Measurements from ENCODE around the gene CHRM4. TPM values are rescaled to one million over a fixed set of nuclear protein-coding genes. Genes with fewer than 3 reads are reported as not detected.
A peak's percentile ranks its signal among the peaks of the same experiment; 100 is the strongest.
"Not testable (repeated sequence)": the region's sequence is repeated elsewhere in the genome, so short reads cannot be mapped to it uniquely, and the experiment has no call there.

Gene CHRM4
- total RNA-seq, 1 donor: 0.36 TPM

DNA sequence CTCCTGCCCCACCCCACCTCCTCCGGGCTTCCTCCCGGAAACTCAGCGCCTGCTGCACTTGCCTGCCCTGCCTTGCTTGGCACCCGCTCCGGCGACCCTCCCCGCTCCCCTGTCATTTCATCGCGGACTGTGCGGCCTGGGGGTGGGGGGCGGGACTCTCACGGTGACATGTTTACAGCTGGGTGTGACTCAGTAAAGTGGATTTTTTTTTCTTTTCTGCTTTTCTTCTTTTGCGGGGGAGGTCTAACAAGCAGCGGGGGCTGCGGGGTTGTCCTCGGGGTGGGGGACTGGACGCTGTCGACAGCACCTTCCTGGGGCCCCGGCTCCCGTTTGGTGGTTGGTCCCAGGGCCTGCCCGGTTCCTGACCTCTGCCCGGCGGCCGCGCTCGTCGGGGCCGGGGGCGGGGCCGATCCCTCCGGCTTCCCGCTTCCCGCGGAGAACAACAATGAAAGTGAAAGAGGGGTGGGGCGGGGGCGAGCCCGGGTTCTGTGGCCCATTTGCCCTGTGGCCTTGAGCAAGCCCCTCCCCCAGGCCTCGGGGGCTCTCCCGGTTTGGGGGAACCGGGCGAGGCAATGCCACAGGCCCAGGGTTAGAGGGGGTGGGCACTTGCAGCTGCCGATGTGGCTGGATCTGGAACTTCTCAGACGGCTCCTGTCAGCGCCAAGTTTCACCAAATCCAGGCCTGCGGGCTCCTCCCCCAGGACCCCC, 11.1 kb downstream of the CHRM4 start:
- DNase-seq (ENCODE audit: insufficient read length, low spot score, missing footprints): peak; percentile 97
- TF ChIP-seq, protein P1, sequence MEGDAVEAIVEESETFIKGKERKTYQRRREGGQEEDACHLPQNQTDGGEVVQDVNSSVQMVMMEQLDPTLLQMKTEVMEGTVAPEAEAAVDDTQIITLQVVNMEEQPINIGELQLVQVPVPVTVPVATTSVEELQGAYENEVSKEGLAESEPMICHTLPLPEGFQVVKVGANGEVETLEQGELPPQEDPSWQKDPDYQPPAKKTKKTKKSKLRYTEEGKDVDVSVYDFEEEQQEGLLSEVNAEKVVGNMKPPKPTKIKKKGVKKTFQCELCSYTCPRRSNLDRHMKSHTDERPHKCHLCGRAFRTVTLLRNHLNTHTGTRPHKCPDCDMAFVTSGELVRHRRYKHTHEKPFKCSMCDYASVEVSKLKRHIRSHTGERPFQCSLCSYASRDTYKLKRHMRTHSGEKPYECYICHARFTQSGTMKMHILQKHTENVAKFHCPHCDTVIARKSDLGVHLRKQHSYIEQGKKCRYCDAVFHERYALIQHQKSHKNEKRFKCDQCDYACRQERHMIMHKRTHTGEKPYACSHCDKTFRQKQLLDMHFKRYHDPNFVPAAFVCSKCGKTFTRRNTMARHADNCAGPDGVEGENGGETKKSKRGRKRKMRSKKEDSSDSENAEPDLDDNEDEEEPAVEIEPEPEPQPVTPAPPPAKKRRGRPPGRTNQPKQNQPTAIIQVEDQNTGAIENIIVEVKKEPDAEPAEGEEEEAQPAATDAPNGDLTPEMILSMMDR (IDR thresholded peaks at IDR 0.05; ENCODE audit: extremely low read depth, low read depth, low read length): no peak
- H3K36me3 ChIP-seq (ENCODE audit: insufficient read depth, low read length): peaks cover 8% of the 10 kb centered on the region
- peaks cover 10% of the 10 kb centered on the region for H3K4me1 ChIP-seq (ENCODE audit: insufficient read depth, low read length)
- peak overlapping the region; percentile 62 for H2AFZ ChIP-seq (ENCODE audit: low read length)
- peak overlapping the region; percentile 84 for H3K4me2 ChIP-seq (ENCODE audit: insufficient read depth, low read length)
- no peaks in the 10 kb centered on the region for H3K79me2 ChIP-seq (ENCODE audit: insufficient read depth, low read length)
- H3K27ac ChIP-seq (ENCODE audit: low read depth, low read length): no peak overlapping the region
- no peaks in the 10 kb centered on the region for H3K9me3 ChIP-seq (ENCODE audit: low read depth, low read length)
- peaks cover 5% of the 10 kb centered on the region for H4K20me1 ChIP-seq (ENCODE audit: insufficient read depth, low read length)
- no peaks in the 10 kb centered on the region for H3K27me3 ChIP-seq (ENCODE audit: insufficient read depth, low read length)
- H3K4me3 ChIP-seq (ENCODE audit: insufficient read depth, low read length): peak overlapping the region; percentile 78

DNA sequence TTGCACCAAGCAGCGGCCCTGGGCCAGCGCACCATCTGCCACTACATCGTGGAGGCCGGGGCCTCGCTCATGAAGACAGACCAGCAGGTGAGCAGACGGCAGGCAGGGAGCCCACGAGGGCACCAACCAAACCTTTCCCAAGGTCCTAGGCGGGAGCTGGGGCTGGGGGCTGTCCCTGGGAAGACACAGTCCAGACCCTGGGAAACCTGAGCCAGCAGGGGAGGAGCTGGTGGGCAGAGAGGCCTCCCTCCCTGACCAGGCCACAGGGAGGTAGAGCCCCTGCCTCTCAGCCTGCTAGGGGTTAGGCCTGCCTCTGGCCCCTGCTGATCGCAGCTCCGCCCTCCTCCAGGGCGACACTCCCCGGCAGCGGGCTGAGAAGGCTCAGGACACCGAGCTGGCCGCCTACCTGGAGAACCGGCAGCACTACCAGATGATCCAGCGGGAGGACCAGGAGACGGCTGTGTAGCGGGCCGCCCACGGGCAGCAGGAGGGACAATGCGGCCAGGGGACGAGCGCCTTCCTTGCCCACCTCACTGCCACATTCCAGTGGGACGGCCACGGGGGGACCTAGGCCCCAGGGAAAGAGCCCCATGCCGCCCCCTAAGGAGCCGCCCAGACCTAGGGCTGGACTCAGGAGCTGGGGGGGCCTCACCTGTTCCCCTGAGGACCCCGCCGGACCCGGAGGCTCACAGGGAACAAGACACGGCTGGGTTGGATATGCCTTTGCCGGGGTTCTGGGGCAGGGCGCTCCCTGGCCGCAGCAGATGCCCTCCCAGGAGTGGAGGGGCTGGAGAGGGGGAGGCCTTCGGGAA, 11.9 kb downstream of the CHRM4 start:
- H2AFZ ChIP-seq (ENCODE audit: low read length); H3K4me2 ChIP-seq (ENCODE audit: insufficient read depth, low read length): not testable (repeated sequence)
- peak; percentile 94 for DNase-seq (ENCODE audit: insufficient read length, low spot score, missing footprints)

DNA sequence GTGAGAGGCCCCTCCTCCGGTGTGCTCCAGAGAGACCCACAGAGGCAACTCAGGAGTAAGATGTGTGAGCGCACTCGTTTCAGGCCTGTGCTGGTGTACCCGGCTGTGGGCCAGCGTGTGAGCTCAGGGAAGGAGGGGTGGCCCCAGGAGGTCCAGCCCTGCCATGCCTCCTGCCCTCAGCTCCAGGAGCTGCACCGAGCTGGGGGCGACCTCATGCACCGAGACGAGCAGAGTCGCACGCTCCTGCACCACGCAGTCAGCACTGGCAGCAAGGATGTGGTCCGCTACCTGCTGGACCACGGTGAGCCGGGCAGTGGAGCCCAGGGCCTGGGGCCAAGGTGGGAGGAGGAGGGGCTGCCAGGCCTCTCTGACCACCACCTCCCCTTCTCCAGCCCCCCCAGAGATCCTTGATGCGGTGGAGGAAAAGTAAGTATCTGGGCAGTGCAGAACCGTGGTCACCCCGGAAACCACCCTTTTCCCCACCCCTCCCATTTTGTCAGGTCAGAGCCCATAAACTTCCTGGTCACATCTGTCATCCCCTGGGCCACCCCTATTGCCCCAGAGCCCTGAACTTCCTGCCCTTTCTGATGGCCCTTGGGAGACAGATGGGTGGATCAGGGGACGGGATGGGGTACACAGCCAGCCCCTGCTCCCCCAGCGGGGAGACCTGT, 12.6 kb downstream of the CHRM4 start:
- Histone ChIP-seq H3K27me3 (ENCODE audit: insufficient read depth, low read length) (no peaks in the 10 kb centered on the region), H3K9me3 (ENCODE audit: low read depth, low read length) (no peaks in the 10 kb centered on the region), H3K4me1 (ENCODE audit: insufficient read depth, low read length) (peaks cover 10% of the 10 kb centered on the region), H3K4me3 (ENCODE audit: insufficient read depth, low read length) (no peak overlapping the region), H4K20me1 (ENCODE audit: insufficient read depth, low read length) (peaks cover 5% of the 10 kb centered on the region), H2AFZ (ENCODE audit: low read length) (no peak overlapping the region), H3K36me3 (ENCODE audit: insufficient read depth, low read length) (peaks cover 8% of the 10 kb centered on the region), H3K4me2 (ENCODE audit: insufficient read depth, low read length) (no peak overlapping the region), H3K27ac (ENCODE audit: low read depth, low read length) (no peak overlapping the region), H3K79me2 (ENCODE audit: insufficient read depth, low read length) (no peaks in the 10 kb centered on the region)
- TF ChIP-seq, protein P1 (IDR thresholded peaks at IDR 0.05; ENCODE audit: extremely low read depth, low read depth, low read length): no peak
- DNase-seq (ENCODE audit: insufficient read length, low spot score, missing footprints): no peak

More for the DNA sequence above, 11.9 kb downstream of the CHRM4 start:
- not testable (repeated sequence) for H4K20me1 ChIP-seq (ENCODE audit: insufficient read depth, low read length); H3K4me3 ChIP-seq (ENCODE audit: insufficient read depth, low read length); H3K36me3 ChIP-seq (ENCODE audit: insufficient read depth, low read length); H3K27ac ChIP-seq (ENCODE audit: low read depth, low read length); H3K27me3 ChIP-seq (ENCODE audit: insufficient read depth, low read length); H3K4me1 ChIP-seq (ENCODE audit: insufficient read depth, low read length); H3K9me3 ChIP-seq (ENCODE audit: low read depth, low read length); H3K79me2 ChIP-seq (ENCODE audit: insufficient read depth, low read length)

DNA sequence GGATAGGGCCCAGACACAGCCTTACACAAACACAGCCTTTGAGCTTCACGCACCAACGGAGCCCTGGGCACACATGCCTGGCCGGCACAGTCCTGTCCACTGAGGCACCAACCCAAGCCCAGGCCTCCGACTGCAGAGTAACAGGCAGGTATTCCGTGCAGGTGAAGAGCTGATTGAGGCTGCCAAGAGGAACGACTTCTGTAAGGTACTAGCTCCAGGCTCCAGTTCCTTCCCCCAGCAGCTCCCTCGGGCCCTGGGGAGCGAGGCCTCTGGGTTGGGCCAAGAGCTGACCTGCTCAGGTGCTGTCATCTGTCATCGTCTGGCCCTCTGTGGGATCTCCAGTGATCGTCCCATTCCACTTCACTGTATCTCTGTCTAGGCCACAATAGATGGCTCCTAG, 13.3 kb downstream of the CHRM4 start:
- no peak overlapping the region for H3K27ac ChIP-seq (ENCODE audit: low read depth, low read length)

More for the DNA sequence above, 13.3 kb downstream of the CHRM4 start:
- H3K4me3 ChIP-seq (ENCODE audit: insufficient read depth, low read length): no peak overlapping the region
- no peaks in the 10 kb centered on the region for H3K79me2 ChIP-seq (ENCODE audit: insufficient read depth, low read length)
- TF ChIP-seq, protein P1 (IDR thresholded peaks at IDR 0.05; ENCODE audit: extremely low read depth, low read depth, low read length): no peak
- no peak overlapping the region for H2AFZ ChIP-seq (ENCODE audit: low read length)
- no peak for DNase-seq (ENCODE audit: insufficient read length, low spot score, missing footprints)
- H3K27me3 ChIP-seq (ENCODE audit: insufficient read depth, low read length): no peaks in the 10 kb centered on the region
- H3K4me2 ChIP-seq (ENCODE audit: insufficient read depth, low read length): no peak overlapping the region
- H3K36me3 ChIP-seq (ENCODE audit: insufficient read depth, low read length): peaks cover 8% of the 10 kb centered on the region
- peaks cover 5% of the 10 kb centered on the region for H4K20me1 ChIP-seq (ENCODE audit: insufficient read depth, low read length)
- peaks cover 10% of the 10 kb centered on the region for H3K4me1 ChIP-seq (ENCODE audit: insufficient read depth, low read length)
- H3K9me3 ChIP-seq (ENCODE audit: low read depth, low read length): no peaks in the 10 kb centered on the region
